ENCODE data around the gene LURAP1L.

The LURAP1L gene

DNA sequence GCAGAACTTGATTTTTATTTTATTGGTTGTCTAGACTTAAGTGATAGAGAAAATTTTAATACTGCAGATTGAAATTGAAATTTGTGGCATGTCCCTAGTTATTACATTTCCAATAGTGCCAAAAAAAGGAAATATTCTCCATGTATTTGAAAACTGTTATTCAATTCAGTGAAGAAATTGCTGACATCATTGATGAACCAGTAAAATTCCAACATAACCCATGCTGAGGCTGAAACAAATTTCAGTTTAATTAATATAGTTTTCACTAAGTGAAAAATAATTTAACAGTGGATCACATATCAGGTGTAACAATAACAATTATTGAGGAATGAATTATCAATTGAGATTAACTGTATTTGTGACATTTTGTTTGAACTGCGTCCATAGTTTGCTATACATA lies 38.7 kb downstream of the LURAP1L start:
- H3K4me3 Mint-ChIP-seq = no peak overlapping the region
- no peak for DNase-seq
- ATAC-seq (replicated peaks) = no peak
- no peaks in the 10 kb centered on the region for H3K4me1 Mint-ChIP-seq
- H3K27me3 Mint-ChIP-seq = no peaks in the 10 kb centered on the region
- no peak overlapping the region for H3K27ac Mint-ChIP-seq
- no peaks in the 10 kb centered on the region for H3K36me3 Mint-ChIP-seq
- H3K9me3 Mint-ChIP-seq = peaks cover 3 to 4% of the 10 kb centered on the region in 2 donors

DNA sequence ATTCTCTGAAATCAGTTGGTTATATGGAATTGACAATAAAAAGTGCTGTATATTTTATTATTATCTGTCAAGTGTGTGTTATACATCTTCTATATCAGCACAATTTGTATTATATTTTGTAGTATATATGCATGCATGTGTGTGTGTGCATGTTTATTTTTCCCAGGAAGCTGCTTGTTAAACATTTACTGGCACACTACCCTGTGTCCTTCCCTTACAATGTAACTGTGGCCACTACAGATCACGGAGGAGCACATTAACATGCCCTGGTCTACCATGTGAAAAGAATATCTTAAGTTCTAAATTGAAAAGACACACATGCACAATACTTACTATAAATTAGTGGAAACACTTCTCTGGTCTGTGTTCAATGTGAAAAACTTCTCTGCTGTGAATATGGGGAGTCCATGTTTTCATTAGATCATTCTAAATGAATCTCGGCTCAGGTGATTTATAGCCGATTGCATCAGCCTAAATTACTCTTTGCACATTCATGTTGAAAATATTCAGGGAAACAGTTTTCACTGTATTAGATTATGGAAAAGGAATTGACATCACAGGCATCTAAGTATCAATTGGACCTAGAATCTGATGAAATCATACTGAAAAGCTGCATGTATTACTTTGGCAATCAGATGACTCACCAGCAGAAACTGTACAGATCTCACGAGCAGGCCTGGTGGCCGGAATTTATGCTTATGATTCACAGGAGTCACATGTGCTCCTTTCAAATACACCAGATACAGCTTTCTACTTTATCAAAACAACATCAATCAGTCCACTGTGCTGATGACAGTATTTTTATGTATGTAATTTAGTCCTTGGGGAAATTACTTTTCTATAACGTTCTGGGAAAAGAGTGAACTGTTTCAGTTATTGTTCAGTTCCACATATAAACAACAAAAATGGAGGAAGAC lies 39.4 kb downstream of the LURAP1L start:
- no peak overlapping the region for H3K4me3 Mint-ChIP-seq
- H3K27ac Mint-ChIP-seq = no peak overlapping the region
- H3K27me3 Mint-ChIP-seq = no peaks in the 10 kb centered on the region
- peaks cover 3 to 4% of the 10 kb centered on the region in 2 donors for H3K9me3 Mint-ChIP-seq
- ATAC-seq (replicated peaks) = no peak
- no peaks in the 10 kb centered on the region for H3K36me3 Mint-ChIP-seq
- no peaks in the 10 kb centered on the region for H3K4me1 Mint-ChIP-seq
- no peak for DNase-seq

DNA sequence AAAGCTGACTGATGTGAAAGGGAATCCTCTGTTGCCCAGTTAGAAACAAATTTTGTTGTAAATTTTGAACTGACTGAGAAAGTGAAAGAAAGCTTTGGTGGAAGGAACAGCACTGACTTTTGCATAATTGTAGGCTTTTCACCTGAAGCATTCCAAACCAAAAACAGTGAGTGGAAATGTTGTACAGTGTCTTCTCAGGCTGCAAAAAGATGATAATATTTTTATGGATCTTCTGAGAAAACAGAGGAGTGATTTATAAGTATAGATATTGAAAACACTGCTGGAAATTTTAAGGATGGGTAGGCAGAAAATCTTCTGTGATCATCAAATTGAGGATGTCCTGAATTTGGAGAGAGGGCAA lies 40.0 kb downstream of the LURAP1L start:
- ATAC-seq (replicated peaks) (no peak), DNase-seq (no peak)
- Mint-ChIP-seq H3K27me3 (no peaks in the 10 kb centered on the region), H3K9me3 (peaks cover 3 to 4% of the 10 kb centered on the region in 2 donors), H3K4me1 (no peaks in the 10 kb centered on the region), H3K4me3 (no peak overlapping the region), H3K27ac (no peak overlapping the region), H3K36me3 (no peaks in the 10 kb centered on the region)

DNA sequence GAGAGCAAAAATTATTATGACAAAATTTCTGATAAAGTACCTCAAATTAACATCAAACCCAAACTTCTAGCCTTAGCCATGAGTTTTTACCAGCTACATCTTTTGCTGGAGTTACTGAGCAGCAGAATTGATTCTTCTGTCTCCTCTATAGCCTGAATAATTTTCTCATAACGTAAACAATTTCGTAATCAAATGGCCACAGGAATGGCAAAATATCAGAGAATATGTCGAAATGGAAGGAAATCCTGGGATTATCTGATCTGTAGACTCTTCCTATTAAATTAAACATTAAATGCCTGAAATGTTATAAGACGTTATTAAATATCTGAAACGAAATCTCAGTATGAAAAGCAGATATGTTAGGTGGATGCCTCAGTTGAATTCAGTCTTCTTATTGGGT lies 41.1 kb downstream of the LURAP1L start:
- H3K9me3 Mint-ChIP-seq = peaks cover 3 to 4% of the 10 kb centered on the region in 2 donors
- no peaks in the 10 kb centered on the region for H3K36me3 Mint-ChIP-seq
- no peaks in the 10 kb centered on the region for H3K27me3 Mint-ChIP-seq
- DNase-seq (no peak), ATAC-seq (replicated peaks) (no peak)
- H3K4me1 Mint-ChIP-seq = no peaks in the 10 kb centered on the region
- H3K27ac Mint-ChIP-seq = no peak overlapping the region
- no peak overlapping the region for H3K4me3 Mint-ChIP-seq

DNA sequence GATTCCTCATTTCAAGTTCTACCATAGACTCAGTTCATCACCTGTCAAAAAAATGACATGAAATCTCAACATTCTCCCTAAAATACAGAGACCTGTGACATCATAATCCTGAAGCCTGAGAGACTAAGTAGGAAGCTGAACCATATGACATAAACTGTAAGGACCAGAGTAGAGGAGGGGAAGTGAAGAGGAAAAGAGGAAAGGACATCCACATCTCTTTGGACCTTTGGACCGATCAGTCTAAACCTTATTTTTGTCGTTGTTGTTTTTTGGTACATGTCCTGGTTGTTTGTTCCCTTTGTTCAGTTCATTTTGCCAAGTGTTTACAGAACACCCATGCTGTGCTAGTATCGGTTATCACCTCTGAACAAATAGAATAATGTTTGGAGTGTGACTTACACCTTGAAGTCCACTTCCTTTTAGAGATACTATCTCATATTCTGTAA lies 41.9 kb downstream of the LURAP1L start:
- Mint-ChIP-seq H3K27ac (no peak overlapping the region), H3K4me3 (no peak overlapping the region), H3K9me3 (peaks cover 3 to 4% of the 10 kb centered on the region in 2 donors), H3K4me1 (no peaks in the 10 kb centered on the region), H3K27me3 (no peaks in the 10 kb centered on the region), H3K36me3 (no peaks in the 10 kb centered on the region)
- DNase-seq (no peak), ATAC-seq (replicated peaks) (no peak)

DNA sequence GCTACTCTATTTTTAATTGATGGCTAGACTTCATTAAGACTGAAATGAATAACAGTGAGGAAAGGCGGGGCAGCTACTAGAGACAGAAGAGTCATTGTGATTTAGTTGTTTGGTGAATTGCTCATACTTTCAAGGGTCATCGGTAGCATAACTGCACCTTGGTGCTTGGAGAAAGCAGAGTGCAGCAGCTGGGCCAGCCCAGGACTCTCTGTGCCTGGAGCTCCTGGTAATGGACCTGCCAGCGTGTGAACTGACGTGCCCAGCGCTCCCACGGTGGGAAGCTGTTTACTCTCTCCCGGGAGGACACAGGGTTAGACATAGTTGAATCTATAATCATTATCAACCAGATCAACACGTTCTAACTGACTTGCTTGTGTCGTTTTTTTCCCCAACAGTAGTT lies 42.9 kb downstream of the LURAP1L start:
- no peaks in the 10 kb centered on the region for H3K4me1 Mint-ChIP-seq
- H3K27ac Mint-ChIP-seq = no peak overlapping the region
- DNase-seq (no peak), ATAC-seq (replicated peaks) (no peak)
- H3K4me3 Mint-ChIP-seq = no peak overlapping the region
- H3K36me3 Mint-ChIP-seq = no peaks in the 10 kb centered on the region
- peaks cover 3 to 4% of the 10 kb centered on the region in 2 donors for H3K9me3 Mint-ChIP-seq
- no peaks in the 10 kb centered on the region for H3K27me3 Mint-ChIP-seq

DNA sequence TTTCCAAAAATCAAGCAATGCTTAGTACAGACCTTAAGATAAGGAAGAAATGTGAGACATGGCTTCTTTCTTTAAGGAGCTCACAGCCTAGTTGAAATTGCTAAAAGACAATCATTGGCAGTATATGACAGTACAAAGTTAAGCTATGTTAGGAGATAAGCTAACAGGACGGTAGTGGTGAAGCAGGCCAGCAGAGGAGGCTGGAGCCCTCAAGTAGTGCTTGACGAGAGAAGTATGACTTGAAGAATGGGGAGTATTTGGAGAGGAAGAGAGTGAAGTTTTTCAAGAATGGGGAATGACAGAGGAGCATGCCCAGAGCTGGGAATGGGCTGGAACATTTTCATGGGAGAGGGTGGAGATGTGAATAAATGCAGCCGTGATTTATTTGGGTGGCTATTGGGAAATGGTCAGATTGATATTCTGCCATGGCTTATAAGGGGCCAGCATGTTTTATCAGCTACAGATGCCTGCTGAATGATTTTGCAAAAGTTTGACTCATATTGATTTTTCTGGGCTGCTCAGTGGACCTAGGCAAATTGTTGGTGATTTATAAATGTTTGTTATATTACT lies 43.7 kb downstream of the LURAP1L start:
- Mint-ChIP-seq H3K27me3 (no peaks in the 10 kb centered on the region), H3K4me3 (no peak overlapping the region), H3K4me1 (no peaks in the 10 kb centered on the region), H3K36me3 (no peaks in the 10 kb centered on the region), H3K27ac (no peak overlapping the region), H3K9me3 (peaks cover 3 to 4% of the 10 kb centered on the region in 2 donors)
- ATAC-seq (replicated peaks) = no peak
- no peak for DNase-seq

DNA sequence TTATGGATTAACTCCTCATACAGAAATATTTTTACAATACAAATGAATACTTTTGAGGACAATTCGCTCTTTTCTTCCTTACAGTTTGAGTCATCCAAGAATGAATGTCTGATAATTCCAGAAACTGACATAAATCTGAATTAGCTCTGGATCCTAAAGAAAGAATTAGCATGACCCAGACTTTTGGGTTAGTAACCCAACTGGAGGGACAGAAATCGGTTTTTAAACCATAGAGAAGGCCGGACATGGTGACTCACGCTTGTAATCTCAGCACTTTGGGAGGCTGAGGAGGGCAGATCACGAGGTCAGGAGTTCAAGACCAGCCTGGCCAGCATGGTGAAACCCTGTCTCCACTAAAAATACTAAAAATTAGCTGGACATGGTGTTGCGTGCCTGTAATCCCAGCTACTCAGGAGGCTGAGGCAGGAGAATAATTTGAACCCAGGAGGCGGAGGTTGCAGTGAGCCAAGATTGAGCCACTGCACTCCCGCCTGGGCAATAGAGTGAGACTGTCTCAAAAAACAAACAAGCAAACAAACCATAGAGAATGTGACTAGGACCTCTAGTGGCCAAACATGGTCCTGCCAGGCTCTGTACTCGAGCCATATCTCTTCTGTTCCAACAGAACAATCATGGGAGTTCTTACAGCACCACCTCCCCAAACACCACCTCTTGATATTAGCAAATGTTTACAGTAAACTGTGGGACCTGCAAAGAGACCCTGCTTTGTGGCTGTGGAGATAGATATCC lies 44.8 kb downstream of the LURAP1L start:
- no peak for DNase-seq

DNA sequence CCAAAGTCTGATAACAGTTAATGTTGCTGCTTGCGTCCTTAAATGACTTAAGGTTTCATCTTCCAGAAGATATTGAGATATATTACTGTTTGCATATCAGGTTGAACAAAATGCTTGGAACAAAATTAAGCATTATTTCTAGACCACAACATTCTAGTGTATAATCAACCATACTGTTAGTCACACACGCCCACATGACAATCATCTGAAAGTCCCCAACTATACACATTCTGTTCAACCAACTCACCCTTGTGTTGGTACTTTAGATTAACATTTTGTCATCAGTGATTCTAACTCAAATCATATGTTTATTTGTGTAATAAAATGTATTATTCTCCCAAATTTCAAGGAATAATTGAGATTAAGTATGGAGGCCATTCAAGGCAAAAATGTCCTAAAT lies 47.3 kb downstream of the LURAP1L start:
- DNase-seq (no peak), ATAC-seq (replicated peaks) (no peak)
- Mint-ChIP-seq H3K4me3 (no peak overlapping the region), H3K9me3 (peaks cover 2 to 3% of the 10 kb centered on the region in 2 donors), H3K4me1 (no peaks in the 10 kb centered on the region), H3K27ac (no peak overlapping the region), H3K36me3 (no peaks in the 10 kb centered on the region), H3K27me3 (no peaks in the 10 kb centered on the region)

More for the DNA sequence above, 44.8 kb downstream of the LURAP1L start:
- H3K27me3 Mint-ChIP-seq = no peaks in the 10 kb centered on the region
- no peaks in the 10 kb centered on the region for H3K4me1 Mint-ChIP-seq
- H3K9me3 Mint-ChIP-seq = peaks cover 3 to 4% of the 10 kb centered on the region in 2 donors
- no peaks in the 10 kb centered on the region for H3K36me3 Mint-ChIP-seq
- H3K4me3 Mint-ChIP-seq = no peak overlapping the region
- no peak for ATAC-seq (replicated peaks)
- no peak overlapping the region for H3K27ac Mint-ChIP-seq

DNA sequence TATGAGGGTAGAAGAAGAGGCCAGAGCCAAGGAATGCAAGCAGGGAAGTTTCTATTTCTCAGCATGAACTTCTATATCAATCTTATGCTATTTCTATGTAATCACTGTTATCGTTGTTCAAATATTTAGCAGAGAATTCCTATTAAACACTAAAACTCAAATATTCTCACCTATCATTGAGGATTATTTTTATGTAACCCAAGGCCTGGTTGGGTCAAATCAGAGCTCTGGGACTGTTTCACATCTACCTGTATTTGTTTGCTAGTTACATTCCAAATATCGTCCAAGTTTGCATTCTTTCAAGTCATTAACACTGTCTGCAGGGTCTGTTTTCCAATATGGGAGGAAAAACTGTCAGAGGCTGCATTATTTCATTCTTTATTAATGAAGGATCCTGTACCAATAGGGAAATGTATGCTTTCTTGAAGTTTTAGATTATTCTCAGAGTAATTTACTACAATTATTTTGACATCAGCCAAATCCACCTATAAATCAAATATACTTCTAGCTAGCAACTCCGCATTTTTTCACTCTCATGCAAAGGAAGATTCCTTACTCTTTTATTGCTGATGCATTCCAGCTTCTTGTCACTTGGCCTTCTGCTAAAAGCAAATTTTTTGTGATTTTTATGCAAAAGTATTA lies 52.2 kb downstream of the LURAP1L start:
- Mint-ChIP-seq H3K9me3 (peaks cover 0 to 3% of the 10 kb centered on the region in 2 donors), H3K27ac (no peak overlapping the region), H3K4me1 (no peaks in the 10 kb centered on the region), H3K36me3 (no peaks in the 10 kb centered on the region), H3K4me3 (no peak overlapping the region), H3K27me3 (no peaks in the 10 kb centered on the region)
- no peak for DNase-seq
- no peak for ATAC-seq (replicated peaks)

DNA sequence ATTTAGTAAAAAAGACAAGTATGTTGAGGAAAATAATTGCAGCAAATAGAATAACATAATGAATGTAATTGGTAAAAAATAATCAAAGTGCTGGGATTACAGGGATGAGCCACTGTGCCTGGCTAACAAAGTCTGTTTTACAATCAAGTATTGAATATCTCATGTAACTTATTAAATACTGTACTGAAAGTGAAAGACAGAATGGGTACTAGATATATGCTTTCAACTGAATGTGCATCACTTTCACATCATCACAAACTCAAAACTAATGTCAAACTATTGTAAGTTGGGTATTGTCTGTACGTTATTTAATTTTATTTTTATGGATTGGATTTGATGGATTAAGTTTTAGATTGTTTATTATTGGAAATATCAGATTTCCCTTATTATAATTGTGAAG lies 58.9 kb downstream of the LURAP1L start:
- H3K27me3 Mint-ChIP-seq = no peaks in the 10 kb centered on the region
- H3K36me3 Mint-ChIP-seq = no peaks in the 10 kb centered on the region
- H3K4me1 Mint-ChIP-seq = no peaks in the 10 kb centered on the region

DNA sequence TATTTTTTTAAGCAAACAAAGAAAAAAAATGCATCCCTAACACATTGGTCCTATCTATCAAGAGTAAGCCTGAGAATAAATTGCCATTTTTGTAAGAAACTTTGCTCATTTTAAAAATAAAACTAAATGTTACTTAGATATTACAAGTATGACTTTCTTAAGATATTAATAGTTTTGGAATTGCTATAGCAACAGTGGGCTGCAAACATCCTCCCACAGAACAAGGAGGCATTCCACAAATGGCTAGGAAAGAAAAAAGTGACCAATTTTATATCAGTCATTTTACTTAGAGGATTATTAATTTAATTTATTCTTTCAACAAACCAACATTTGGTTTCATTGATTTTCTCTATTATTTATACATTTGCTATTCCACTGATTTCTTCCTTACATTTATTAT lies 63.7 kb downstream of the LURAP1L start:
- Mint-ChIP-seq H3K4me3 (no peak overlapping the region), H3K36me3 (no peaks in the 10 kb centered on the region), H3K4me1 (no peaks in the 10 kb centered on the region), H3K27me3 (no peaks in the 10 kb centered on the region), H3K9me3 (peaks cover 7 to 13% of the 10 kb centered on the region in 2 donors), H3K27ac (no peak overlapping the region)
- ATAC-seq (replicated peaks) = no peak
- DNase-seq = no peak

More for the DNA sequence above, 58.9 kb downstream of the LURAP1L start:
- ATAC-seq (replicated peaks) (no peak), DNase-seq (no peak)
- H3K9me3 Mint-ChIP-seq = peaks cover 6 to 13% of the 10 kb centered on the region in 2 donors
- no peak overlapping the region for H3K27ac Mint-ChIP-seq
- H3K4me3 Mint-ChIP-seq = no peak overlapping the region

DNA sequence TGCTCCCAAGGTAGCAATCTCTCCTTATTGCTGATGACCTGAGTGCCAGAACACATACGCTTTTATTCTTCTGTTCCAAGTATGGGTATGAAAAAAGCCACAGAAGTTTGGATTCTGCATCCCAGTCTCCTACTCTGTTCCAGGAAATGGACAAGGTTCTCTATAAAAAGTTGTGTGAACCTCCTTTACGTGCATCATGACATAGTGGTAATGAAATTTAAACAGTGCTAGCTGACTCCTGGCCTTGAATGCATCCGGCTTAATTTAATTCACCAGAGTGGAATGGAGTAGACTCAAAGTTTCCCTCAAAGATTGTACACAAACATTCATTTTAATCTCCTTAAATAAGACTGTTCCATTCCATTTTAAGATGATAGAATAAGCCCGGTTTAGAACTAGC lies 68.9 kb downstream of the LURAP1L start:
- Mint-ChIP-seq H3K9me3 (peaks cover 5% of the 10 kb centered on the region in 2 donors), H3K4me3 (no peak overlapping the region), H3K4me1 (no peaks in the 10 kb centered on the region), H3K36me3 (no peaks in the 10 kb centered on the region), H3K27ac (no peak overlapping the region), H3K27me3 (no peaks in the 10 kb centered on the region)
- DNase-seq (no peak), ATAC-seq (replicated peaks) (no peak)

DNA sequence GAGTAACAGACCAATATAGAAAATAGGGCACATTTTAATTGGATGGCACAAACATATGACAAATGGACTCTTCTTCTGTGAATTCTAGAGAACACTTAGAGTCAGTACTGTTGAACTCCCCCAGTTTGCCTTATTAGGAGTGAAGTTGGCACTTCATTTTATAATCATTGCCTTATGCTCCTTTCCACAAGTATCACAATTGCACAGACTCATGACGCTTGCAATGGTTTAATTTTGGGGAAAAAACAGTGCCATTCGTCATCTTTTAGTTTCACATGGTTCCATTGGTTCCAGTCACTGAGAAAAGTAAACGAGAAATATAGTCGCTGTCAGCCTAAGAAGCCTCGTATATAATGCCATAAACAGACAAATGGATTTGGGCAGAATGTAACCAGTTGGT lies 71.2 kb downstream of the LURAP1L start:
- Mint-ChIP-seq H3K4me3 (no peak overlapping the region), H3K36me3 (no peaks in the 10 kb centered on the region), H3K27ac (no peak overlapping the region), H3K9me3 (peaks cover 5 to 7% of the 10 kb centered on the region in 2 donors), H3K27me3 (no peaks in the 10 kb centered on the region), H3K4me1 (no peaks in the 10 kb centered on the region)
- no peak for ATAC-seq (replicated peaks)
- no peak for DNase-seq
